Astrocyte (in vitro differentiated cells and primary cell): ENCODE measurements around the gene MCIDAS. TPM values are rescaled to one million over a fixed set of nuclear protein-coding genes. Genes with fewer than 3 reads are reported as not detected.

Experiments used
- DNase-seq: peaks from one replicate; pipeline ENCODE4 v3.0.0-alpha.2; 2010; ENCODE audit warnings: low read depth
- FAIRE-seq: peaks from 2 replicates; lab custom pipeline; 2011; peaks lifted over from hg19 to GRCh38; lab: Jason Lieb, UNC
- H2AFZ ChIP-seq: 2 replicates; pipeline ENCODE4 v1.6.0; 2012; ENCODE audit warnings: low read depth, low read length, inconsistent platforms
- H3K27ac ChIP-seq: 2 replicates; pipeline ENCODE4 v1.5.1; 2011; ENCODE audit warnings: low read depth, low read length, inconsistent platforms
- H3K27me3 ChIP-seq: 2 replicates; pipeline ENCODE4 v1.6.0; 2011; ENCODE audit warnings: low read length, inconsistent platforms; ENCODE audit not compliant: insufficient read depth
- H3K36me3 ChIP-seq: 2 replicates; pipeline ENCODE4 v1.5.1; 2011; ENCODE audit warnings: low read length, inconsistent platforms; ENCODE audit not compliant: insufficient read depth
- H3K4me1 ChIP-seq: 2 replicates; pipeline ENCODE4 v1.5.1; 2011; ENCODE audit warnings: low read length, inconsistent platforms; ENCODE audit not compliant: insufficient read depth
- H3K4me2 ChIP-seq: 2 replicates; pipeline ENCODE4 v1.6.0; 2012; ENCODE audit warnings: low read length, inconsistent platforms
- H3K4me3 ChIP-seq: 2 replicates; pipeline ENCODE4 v1.5.1; 2011; ENCODE audit warnings: low read depth, mild to moderate bottlenecking, low read length, inconsistent platforms; ENCODE audit not compliant: insufficient read depth
- H3K79me2 ChIP-seq: 2 replicates; pipeline ENCODE4 v1.6.0; 2012; ENCODE audit warnings: mild to moderate bottlenecking, low read length, inconsistent platforms; ENCODE audit not compliant: insufficient read depth
- H3K9ac ChIP-seq: 2 replicates; pipeline ENCODE4 v1.6.0; 2012; ENCODE audit warnings: mild to moderate bottlenecking, low read length, inconsistent platforms
- H3K9me3 ChIP-seq: 2 replicates; pipeline ENCODE4 v1.5.1; 2012; ENCODE audit warnings: low read depth, mild to moderate bottlenecking, low read length, inconsistent platforms; ENCODE audit not compliant: insufficient read depth
- H4K20me1 ChIP-seq: 2 replicates; pipeline ENCODE4 v1.6.0; 2012; ENCODE audit warnings: low read length, inconsistent platforms; ENCODE audit not compliant: insufficient read depth
- H3K27ac Mint-ChIP-seq: one replicate; pipeline ENCODE4 v1.8.0; 2021; ENCODE audit warnings: mild to moderate bottlenecking, mixed read lengths; ENCODE audit not compliant: unreplicated experiment
- H3K27me3 Mint-ChIP-seq: one replicate; pipeline ENCODE4 v1.8.0; 2021; ENCODE audit warnings: low read depth, mixed read lengths; ENCODE audit not compliant: unreplicated experiment
- H3K36me3 Mint-ChIP-seq: one replicate; pipeline ENCODE4 v1.8.0; 2021; ENCODE audit warnings: low read depth, mixed read lengths; ENCODE audit not compliant: unreplicated experiment
- H3K4me1 Mint-ChIP-seq: one replicate; pipeline ENCODE4 v1.8.0; 2021; ENCODE audit warnings: low read depth, mixed read lengths; ENCODE audit not compliant: unreplicated experiment
- H3K4me3 Mint-ChIP-seq: one replicate; pipeline ENCODE4 v1.8.0; 2021; ENCODE audit warnings: mild to moderate bottlenecking, moderate library complexity, mixed read lengths; ENCODE audit not compliant: unreplicated experiment
- H3K9me3 Mint-ChIP-seq: one replicate; pipeline ENCODE4 v1.8.0; 2021; ENCODE audit warnings: mild to moderate bottlenecking, mixed read lengths; ENCODE audit not compliant: unreplicated experiment
- CTCF ChIP-seq: IDR thresholded peaks from 2 replicates; pipeline ENCODE4 v1.5.1; 2011; ENCODE audit warnings: low read depth, mild to moderate bottlenecking, inconsistent platforms, low read length, moderate library complexity; ENCODE audit not compliant: insufficient read depth
- EZH2 ChIP-seq: IDR thresholded peaks from 2 replicates; pipeline ENCODE4 v1.6.1; 2012; ENCODE audit warnings: mild to moderate bottlenecking, low read length, inconsistent platforms; ENCODE audit not compliant: insufficient read depth
- total RNA-seq: library from RNA; stranded (reverse); gene quantifications from 2 replicates; pipeline ENCODE4 v1.2.1, GENCODE V29; 2021

Gene MCIDAS
- total RNA-seq, 1 donor from 2014 or later, result not detected

DNA sequence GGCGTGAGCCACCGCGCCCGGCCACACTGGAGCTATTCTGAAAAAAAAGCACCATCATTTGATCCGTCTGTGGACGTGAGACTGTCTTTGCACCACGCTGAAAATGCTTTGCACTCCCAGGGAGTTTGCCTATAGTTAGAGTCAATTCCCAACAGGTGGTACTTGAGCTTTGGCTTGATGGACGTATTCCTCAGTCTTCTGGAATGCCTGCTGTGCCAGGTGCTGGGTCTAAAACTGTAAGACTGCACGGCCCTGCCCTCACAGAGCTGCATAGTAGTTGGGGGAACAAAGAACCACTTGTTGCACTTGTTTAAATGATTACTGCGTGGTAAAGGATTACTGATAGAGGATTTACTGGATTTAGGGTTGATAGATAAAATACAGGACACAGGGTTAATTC is 9.7 kb upstream of the MCIDAS start:
- Histone ChIP-seq H3K79me2 (no peaks in the 10 kb centered on the region), H3K4me3 (no peak overlapping the region), H4K20me1 (peaks cover 5% of the 10 kb centered on the region), H3K27me3 (peaks cover 46% of the 10 kb centered on the region), H3K27ac (no peak overlapping the region), H3K9ac (no peak overlapping the region), H3K9me3 (no peaks in the 10 kb centered on the region), H3K4me1 (peaks cover 23% of the 10 kb centered on the region), H3K4me2 (no peak overlapping the region), H3K36me3 (no peaks in the 10 kb centered on the region), H2AFZ (no peak overlapping the region)
- Mint-ChIP-seq H3K9me3 (peaks cover 5% of the 10 kb centered on the region), H3K4me3 (no peak overlapping the region), H3K4me1 (no peaks in the 10 kb centered on the region), H3K27me3 (peaks cover 42% of the 10 kb centered on the region), H3K36me3 (no peaks in the 10 kb centered on the region), H3K27ac (no peak overlapping the region)
- no peak for FAIRE-seq
- TF ChIP-seq EZH2 (no peak), CTCF (no peak)
- DNase-seq, result no peak

DNA sequence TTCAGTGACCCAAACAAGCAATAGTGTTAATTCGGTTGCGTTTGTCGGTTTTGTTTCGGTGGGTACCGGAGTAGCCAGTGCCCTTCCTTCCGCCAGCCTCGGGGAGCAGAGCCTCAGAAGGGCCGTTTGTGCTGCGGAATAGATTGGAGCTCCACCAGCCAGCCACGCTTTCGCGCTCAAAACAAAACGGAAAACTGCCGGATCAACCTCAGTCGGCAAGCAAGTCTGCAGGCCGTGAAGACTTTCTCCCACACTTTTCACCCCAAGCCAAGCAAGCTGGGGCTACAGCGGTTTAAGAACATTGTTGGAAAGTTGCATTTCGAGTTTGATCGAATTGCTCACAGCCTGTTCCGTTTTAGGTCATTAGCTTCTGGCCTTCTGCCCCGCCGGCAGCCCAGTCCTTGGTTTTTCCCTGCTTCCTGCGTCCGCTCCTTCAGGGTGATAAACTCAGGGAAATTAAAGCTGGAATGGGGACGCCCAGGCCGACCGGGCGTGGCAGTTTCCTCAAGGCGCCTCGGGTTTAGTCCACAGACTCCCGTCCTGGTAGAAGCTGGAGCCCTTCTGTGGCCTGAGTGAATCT is 7.1 kb upstream of the MCIDAS start:
- Histone ChIP-seq H3K9me3 (no peaks in the 10 kb centered on the region), H3K36me3 (no peaks in the 10 kb centered on the region), H3K27me3 (peaks cover 62% of the 10 kb centered on the region), H2AFZ (peak overlapping the region; percentile 61), H3K4me3 (peak overlapping the region; percentile 54), H3K27ac (no peak overlapping the region), H3K9ac (peak overlapping the region; percentile 28), H3K4me1 (peaks cover 31% of the 10 kb centered on the region), H3K4me2 (peak overlapping the region; percentile 97), H4K20me1 (peaks cover 6% of the 10 kb centered on the region), H3K79me2 (no peaks in the 10 kb centered on the region)
- DNase-seq (no peak), FAIRE-seq (no peak)
- Mint-ChIP-seq H3K4me3 (peak overlapping the region; percentile 88), H3K27me3 (peaks cover 56% of the 10 kb centered on the region), H3K27ac (peak overlapping the region; percentile 80), H3K4me1 (no peaks in the 10 kb centered on the region), H3K9me3 (peaks cover 8% of the 10 kb centered on the region), H3K36me3 (no peaks in the 10 kb centered on the region)
- TF ChIP-seq CTCF (no peak), EZH2 (no peak)
